Fibroblast of skin of left quadriceps (primary cell): ENCODE data around the gene PRSS35.
"Not testable (repeated sequence)": the region's sequence is repeated elsewhere in the genome, so short reads cannot be mapped to it uniquely, and the experiment has no call there.

Experiments
- DNase-seq, 2 experiments: peaks; one replicate each; pipeline ENCODE4 v3.0.0-alpha.2; 2013; ENCODE audit warnings: low read depth in 2 of 2

Gene PRSS35

DNA sequence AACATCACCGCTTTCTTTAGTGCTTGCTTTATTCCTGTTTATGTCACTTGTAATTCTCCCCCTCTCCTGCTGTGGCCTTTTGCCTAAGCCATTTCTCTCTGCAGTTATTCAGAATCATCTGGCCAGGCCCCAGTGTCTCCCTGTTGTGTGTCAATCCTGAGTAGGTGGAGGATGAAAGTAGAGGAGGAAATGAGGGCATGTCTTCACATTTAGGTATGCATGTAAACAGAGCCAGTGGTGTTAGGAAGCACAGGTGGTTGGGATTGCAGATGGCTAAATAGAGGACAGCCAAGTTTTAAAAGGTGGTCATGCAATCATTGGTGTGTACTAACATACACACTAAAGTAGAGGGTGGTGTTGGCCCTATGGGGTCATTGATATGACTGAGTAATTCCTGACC lies 5.2 kb downstream of the PRSS35 start:
- DNase-seq, result no peak

DNA sequence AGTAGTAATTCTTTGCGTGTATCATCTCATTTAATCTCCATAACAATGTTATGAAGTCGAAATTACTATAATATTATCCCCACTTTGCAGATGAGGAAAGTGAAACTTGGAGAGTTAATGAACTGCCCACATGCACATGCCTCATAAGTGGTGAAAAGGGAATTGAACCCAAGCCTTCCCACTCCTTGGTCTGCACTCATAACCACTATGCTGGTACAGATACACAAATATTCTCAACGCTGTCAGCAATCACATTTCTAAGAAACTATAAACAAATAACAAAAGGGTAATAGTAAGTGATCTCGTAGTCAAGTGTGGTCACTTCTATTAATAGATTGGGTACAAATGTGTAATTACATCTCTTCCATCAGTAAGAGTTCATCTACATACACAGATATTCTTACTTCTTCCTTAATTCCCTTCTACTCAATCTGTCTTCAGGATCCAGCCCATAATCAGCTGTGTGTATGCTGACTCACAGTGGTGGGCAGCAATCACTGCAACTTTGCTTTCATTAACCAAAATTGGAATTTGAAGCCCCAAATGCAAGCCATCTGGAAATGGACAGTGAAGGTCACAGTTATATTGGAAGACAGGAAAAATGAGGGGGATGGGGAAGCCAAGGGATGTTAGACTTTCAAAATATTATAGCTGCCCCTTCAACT lies 6.6 kb downstream of the PRSS35 start:
- DNase-seq, result no peak

DNA sequence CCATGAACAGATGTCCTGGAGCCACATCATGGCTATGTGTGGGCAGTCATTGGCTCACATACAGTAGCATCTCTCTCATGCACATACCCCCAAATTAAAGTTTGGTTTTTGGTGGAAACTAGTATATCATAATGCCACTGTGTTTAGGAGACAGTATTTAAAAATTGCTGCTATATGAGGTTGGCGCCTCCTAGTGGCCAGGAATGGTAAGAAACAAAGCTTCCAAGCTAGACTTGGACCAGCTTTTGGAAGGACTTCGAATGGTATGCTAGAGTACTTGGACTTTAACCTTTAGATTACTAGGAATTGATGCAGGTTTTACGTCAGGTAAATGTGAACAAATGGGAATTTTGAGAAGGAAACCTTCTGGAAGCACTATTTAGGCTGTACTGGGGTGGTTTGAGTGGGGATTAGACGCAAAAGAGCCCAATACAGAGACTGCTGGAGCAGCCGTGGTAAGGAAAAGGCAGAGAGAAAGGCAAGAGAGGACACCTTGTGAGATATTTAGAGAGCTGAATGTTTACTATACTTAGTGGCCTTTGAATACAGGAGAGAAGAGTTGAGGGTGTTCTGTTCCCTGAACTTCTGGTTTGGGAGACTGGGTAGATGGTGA lies 23.8 kb downstream of the PRSS35 start:
- DNase-seq, result no peak

DNA sequence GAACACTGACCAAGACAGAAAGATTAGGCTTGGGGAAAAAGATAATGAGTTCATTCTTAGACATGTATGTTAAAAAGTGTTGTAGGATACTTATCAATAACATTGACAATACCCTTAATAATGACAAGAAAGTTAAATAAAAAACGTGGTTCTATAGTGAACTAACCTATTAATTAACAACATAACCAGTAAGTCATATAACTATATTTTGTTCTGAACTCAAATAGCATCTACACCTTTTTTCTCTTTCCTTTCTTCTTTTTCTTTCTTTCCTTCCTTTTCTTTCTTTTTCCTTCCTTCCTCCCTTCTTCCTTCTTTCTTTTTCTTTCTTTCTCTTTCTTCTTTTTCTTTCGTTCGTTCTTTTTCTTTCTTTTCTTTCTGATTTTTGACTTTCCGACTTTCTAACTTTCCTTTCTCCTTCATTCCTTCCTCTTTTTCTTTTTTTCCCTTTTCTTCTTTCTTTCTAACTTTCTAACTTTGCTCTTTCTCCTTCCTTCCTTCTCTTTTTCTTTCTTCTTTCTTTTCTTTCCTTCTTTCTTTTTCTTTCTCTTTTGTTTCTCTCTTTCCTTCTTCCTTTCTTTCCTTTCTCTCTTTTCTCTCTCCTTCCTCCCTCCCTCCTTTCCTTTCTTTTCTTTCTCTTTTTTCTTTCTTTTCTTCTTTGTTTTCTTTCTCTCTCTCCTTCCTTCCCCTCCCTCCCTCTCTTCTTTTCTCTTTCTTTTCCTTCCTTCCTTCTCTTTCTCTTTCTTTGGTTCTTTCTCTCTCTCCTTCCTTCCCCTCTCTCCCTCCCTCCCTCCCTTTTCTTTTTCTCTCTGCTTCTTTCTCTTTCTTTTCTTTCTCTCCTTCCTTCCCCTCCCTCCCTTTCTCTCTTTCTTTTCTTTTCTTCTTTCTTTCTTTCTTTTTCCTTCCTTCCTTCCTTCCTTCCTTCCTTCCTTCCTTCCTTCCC lies 24.6 kb downstream of the PRSS35 start:
- DNase-seq, result no peak

DNA sequence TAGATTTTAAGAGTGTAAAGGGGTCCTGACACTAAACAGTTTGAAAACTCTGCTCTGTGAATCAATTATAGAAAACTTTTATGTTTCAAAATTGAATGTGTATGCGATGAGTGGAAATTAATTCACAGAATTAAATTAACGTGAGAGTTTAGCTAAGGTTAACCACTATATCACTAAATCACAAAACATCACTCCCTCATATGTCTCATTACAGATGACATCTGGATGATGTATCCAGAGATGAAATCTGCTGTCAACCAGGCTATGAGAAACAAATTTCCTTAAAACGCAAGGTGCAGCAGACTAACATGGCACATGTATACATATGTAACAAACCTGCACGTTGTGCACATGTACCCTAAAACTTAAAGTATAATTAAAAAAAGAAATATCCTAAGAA lies 27.3 kb downstream of the PRSS35 start:
- no peak for DNase-seq

DNA sequence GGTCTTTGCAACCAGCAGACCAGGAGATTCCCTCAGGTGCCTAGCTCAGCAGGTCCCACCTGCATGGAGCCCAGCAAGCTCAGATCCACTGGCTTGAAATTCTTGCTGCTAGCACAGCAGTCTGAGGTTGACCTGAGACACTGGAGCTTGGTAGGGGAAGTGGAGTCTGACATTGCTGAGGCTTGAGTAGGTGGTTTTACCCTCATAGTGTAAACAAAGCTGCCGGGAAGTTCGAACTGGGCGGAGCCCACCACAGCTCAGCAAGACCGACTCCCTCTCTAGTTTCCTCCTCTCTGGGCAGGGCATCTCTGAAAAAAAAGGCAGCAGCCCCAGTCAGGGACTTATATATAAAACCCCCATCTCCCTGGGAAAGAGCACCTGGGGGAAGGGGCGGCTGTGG lies 34.3 kb downstream of the PRSS35 start:
- DNase-seq, result no peak

DNA sequence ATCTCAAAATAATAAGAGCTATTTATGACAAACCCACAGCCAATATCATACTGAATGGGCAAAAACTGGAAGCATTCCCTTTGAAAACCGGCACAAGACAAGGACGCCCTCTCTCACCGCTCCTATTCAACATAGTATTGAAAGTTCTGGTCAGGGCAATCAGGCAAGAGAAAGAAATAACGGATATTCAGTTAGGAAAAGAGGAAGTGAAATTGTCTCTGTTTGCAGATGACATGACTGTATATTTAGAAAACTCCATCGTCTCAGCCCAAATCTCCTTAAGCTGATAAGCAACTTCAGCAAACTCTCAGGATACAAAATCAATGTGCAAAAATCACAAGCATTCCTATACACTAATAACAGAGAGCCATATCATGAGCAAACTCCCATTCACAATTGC lies 38.1 kb downstream of the PRSS35 start:
- not testable (repeated sequence) for DNase-seq

DNA sequence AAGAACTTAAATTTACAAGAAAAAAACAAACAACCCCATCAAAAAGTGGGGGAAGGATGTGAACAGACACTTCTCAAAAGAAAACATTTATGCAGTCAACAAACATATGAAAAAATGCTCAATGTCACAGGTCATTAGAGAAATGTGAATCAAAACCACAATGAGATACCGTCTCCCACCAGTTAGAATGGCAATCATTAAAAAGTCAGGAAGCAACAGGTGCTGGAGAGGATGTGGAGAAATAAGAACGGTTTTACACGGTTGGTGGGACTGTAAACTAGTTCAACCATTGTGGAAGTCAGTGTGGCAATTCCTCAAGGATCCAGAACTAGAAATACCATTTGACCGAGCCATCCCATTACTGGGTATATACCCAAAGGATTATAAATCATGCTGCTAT lies 39.4 kb downstream of the PRSS35 start:
- DNase-seq, result not testable (repeated sequence)

DNA sequence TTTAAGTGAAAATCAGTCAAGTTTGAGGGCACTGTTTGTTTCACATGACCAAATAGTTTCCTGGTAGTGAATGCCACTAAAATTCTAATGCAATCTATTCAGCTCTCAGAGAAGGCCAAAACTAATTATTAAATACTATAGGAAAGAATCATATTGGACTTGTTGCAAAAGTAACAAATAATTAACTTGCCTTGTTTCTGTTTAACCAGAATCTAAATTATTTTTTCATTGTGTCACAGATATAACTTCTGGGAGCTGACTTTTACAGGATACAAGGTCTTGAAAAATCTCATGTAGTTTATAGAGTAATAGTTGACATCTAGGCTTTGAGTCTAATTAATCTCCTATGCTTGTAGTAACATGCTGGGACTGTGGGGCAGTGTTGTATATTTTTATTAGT lies 44.5 kb downstream of the PRSS35 start:
- no peak for DNase-seq

DNA sequence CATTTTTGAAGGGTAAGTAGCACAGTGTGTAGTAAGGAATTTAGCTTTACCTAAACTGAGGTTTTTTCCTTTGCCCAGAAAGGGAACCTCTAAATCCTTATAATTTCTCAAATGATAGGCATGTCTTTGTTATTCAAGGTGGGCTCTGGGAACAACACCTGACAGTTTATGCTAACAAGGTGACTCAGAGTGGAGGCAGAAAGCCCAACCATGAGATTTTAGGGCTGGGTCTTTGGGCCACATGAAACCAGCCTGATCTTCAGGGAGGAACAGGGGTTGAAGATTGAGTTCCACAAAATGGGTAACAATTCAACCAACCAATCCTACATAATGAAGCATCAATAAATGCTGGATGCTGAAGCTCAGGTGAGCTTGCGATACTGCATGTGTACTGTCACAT lies 46.6 kb downstream of the PRSS35 start:
- DNase-seq, result no peak

DNA sequence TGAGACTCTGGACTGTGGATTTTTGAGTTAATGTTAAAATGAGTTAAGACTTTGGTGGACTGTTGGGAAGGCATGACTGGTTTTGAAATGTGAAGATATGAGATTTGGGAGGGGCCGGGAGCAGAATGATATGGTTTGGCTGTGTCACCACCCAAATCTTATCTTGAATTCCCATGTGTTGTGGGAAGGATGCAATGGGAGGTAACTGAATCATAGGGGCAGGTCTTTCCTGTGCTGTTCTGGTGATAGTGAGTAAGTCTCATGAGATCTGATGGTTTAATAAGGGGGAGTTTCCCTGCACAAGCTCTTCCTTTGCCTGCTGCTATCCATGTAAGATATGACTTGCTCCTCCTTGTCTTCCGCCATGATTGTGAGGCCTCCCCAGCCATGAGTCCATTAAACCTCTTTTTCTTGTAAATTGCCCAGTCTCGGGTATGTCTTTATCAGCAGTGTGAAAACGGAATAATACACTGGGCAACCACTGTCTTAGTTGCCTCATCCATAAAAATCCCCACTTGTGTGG lies 59.4 kb downstream of the PRSS35 start:
- not testable (repeated sequence) for DNase-seq

DNA sequence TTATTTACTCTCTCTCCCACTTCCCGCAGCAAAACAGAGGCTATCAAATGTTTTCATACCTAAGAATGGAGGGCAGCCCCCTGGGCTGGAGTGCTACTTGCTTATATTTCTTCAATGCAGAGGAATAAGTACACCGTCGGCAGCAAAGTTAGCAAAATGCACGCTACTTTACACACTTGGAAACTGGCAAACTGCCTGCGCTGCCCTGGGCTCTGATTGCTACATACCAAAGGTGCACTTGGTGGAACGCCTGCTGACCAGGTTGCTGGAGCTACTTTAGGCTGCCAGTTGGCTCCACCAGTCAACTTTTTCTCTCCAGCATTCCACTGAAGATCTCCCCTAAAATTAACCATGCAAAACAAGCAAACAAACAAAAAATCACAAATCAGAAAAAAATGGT lies 62.4 kb downstream of the PRSS35 start:
- DNase-seq, result no peak
